HepG2 (cell line): Measurements from ENCODE around the gene SLC38A3. TPM values are rescaled to one million over a fixed set of nuclear protein-coding genes. Genes with fewer than 3 reads are reported as not detected.
A peak's percentile ranks its signal among the peaks of the same experiment; 100 is the strongest.

Source experiments
- ASH2L ChIP-seq: fragments of 300-600, 200-600 bp; sonication (generic); IDR thresholded peaks from 2 replicates; pipeline ENCODE4 v1.7.0; 2017; ENCODE audit warnings: low read depth, mild to moderate bottlenecking, moderate library complexity, mixed read lengths, low read length; ENCODE audit not compliant: insufficient read length
- CTCF ChIP-seq: sonication (generic); formaldehyde crosslinking; IDR thresholded peaks from 2 replicates; pipeline ENCODE4 v1.5.0; 2020; ENCODE audit warnings: mild to moderate bottlenecking, missing genetic modification reagents, moderate library complexity
- DBP ChIP-seq: sonication (generic); formaldehyde crosslinking; IDR thresholded peaks from 2 replicates; pipeline ENCODE4 v1.4.0; 2020; ENCODE audit warnings: missing genetic modification reagents; ENCODE audit errors: not compliant biosample characterization
- FOXC1 ChIP-seq: sonication (generic); formaldehyde crosslinking; IDR thresholded peaks from 2 replicates; pipeline ENCODE4 v1.8.0; 2022; ENCODE audit warnings: mild to moderate bottlenecking, missing genetic modification reagents, borderline replicate concordance
- HOXD1 ChIP-seq: sonication (generic); formaldehyde crosslinking; IDR thresholded peaks from 2 replicates; pipeline ENCODE4 v1.5.0; 2020; ENCODE audit warnings: missing genetic modification reagents
- KDM6A ChIP-seq: IDR thresholded peaks from 2 replicates; pipeline ENCODE4 v1.6.1; 2016; ENCODE audit warnings: low read depth
- NFE2 ChIP-seq: sonication (generic); formaldehyde crosslinking; IDR thresholded peaks from 2 replicates; pipeline ENCODE4 v1.4.0; 2020; ENCODE audit warnings: missing genetic modification reagents
- SAP130 ChIP-seq: IDR thresholded peaks from 2 replicates; pipeline ENCODE4 v1.6.1; 2016; ENCODE audit warnings: low read depth
- UBTF ChIP-seq: sonication (generic); formaldehyde crosslinking; IDR thresholded peaks from 2 replicates; pipeline ENCODE4 v1.4.0; 2020; ENCODE audit warnings: mild to moderate bottlenecking, missing genetic modification reagents
- ZNF20 ChIP-seq: sonication (generic); formaldehyde crosslinking; IDR thresholded peaks from 2 replicates; pipeline ENCODE4 v1.4.0; 2020; ENCODE audit warnings: mild to moderate bottlenecking, moderate library complexity, missing genetic modification reagents
- ZNF205 ChIP-seq: IDR thresholded peaks from 2 replicates; pipeline ENCODE4 v1.6.1; 2018; ENCODE audit warnings: missing biosample characterization, missing genetic modification reagents
- ZNF256 ChIP-seq: sonication (generic); formaldehyde crosslinking; conservative IDR thresholded peaks from 2 replicates; pipeline ENCODE4 v1.4.0; 2020; ENCODE audit warnings: missing genetic modification reagents
- ZNF382 ChIP-seq: sonication (generic); formaldehyde crosslinking; IDR thresholded peaks from 2 replicates; pipeline ENCODE4 v1.5.0; 2020; ENCODE audit warnings: missing genetic modification reagents, mild to moderate bottlenecking, borderline replicate concordance
- polyA plus RNA-seq, 8 experiments: library from polyadenylated mRNA; depleted of rRNA in 3 of 8; stranded (reverse) in 7 of 8; unstranded in 1 of 8; fragments of >200 nt; fragmentation: Illumina TruSeq in 4 of 8; extraction: Trizol in 4 of 8; gene quantifications; 2 replicates each; pipeline versions ENCODE4 v1.2.1 to v1.2.3, GENCODE V29; 2011 to 2016; ENCODE audit warnings: low read depth in 4 of 8, missing spikeins in 1 of 8, mixed read lengths in 1 of 8; ENCODE audit not compliant: insufficient read depth in 1 of 8
- total RNA-seq, 5 experiments: library from RNA; depleted of rRNA; stranded (reverse); fragments of >200 nt; fragmentation: Illumina TruSeq; extraction: Trizol; gene quantifications; 2 replicates each; pipeline ENCODE4 v1.2.3, GENCODE V29; 2016; ENCODE audit warnings: low read depth in 1 of 5
- TF ChIP-seq, protein P1 (sequence below): sonication (generic); formaldehyde crosslinking; IDR thresholded peaks from 2 replicates; pipeline ENCODE4 v1.4.0; 2020; ENCODE audit warnings: missing genetic modification reagents, borderline replicate concordance
- TF ChIP-seq, protein P2 (sequence below): sonication (generic); formaldehyde crosslinking; IDR thresholded peaks from 2 replicates; pipeline ENCODE4 v1.4.0; 2020; ENCODE audit warnings: missing genetic modification reagents, mild to moderate bottlenecking, borderline replicate concordance

Gene SLC38A3
- total and polyA plus RNA-seq, 2 of the 13 experiments (the other 11 are each of a cell fraction or from before 2014, with no cell fraction given) = 29.8 to 164 TPM

DNA sequence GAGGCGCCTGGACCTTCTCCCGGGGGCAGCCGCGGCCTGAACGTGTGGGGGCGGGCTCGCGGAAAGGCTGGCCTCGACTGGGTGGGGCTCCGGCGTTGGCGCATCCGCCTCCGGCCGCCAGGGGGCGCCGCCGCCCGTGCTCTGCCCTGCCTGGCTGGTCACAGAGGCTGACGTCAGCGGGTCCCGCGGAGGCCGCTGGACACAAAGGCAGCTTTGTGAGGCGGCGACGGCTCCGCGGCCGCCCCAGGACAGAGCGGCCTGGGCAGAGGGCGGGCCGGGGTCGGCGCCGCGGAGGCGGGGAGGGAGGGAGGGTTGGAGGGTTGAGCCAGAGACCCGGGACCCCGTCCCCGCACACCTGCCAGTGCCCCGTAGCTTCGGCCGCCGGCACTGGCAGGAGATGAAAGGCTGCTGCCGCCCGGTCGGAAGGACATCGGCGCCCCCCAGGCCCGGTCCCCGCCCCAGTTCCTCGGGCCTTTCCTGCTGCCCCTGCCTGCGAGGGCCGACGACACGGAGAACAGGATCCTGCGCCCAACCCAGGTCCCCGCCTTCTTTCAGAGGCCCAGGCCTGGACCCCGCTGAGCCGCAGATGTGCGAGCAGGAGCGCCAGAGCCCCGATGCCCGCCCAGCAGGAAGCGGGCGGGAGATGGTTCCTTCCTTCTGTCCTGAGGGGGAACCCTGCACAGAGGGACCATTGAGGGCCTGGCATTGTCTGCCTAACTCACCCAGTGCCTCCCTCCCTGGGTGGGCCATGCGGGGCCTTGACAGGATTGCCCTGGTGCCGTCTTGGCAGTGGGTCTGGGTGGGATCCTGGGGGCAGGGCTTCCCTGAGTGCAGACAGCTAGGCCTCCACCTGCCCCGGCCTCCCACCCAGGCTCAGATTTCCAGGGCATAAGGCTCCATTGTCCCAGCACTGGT lies 55.2 kb downstream of the SLC38A3 start (continued):
- TF ChIP-seq UBTF (CRISPR knock-in tag) (peak; percentile 98), ZNF205 (0 out of 2 replicates have a peak, but pooled peaks have one; percentile 71), SAP130 (CRISPR knock-in tag) (peak; percentile 74), ASH2L (peak; percentile 37), DBP (CRISPR knock-in tag) (no peak), NFE2 (CRISPR knock-in tag) (no peak), ZNF256 (no peak), CTCF (CRISPR knock-in tag) (peak; percentile 92), ZNF20 (CRISPR knock-in tag) (0 out of 2 replicates have a peak, but pooled peaks have one; percentile 36), HOXD1 (no peak), FOXC1 (no peak), KDM6A (CRISPR knock-in tag) (0 out of 2 replicates have a peak, but pooled peaks have one; percentile 12), ZNF382 (CRISPR knock-in tag) (no peak)
- TF ChIP-seq, protein P1, sequence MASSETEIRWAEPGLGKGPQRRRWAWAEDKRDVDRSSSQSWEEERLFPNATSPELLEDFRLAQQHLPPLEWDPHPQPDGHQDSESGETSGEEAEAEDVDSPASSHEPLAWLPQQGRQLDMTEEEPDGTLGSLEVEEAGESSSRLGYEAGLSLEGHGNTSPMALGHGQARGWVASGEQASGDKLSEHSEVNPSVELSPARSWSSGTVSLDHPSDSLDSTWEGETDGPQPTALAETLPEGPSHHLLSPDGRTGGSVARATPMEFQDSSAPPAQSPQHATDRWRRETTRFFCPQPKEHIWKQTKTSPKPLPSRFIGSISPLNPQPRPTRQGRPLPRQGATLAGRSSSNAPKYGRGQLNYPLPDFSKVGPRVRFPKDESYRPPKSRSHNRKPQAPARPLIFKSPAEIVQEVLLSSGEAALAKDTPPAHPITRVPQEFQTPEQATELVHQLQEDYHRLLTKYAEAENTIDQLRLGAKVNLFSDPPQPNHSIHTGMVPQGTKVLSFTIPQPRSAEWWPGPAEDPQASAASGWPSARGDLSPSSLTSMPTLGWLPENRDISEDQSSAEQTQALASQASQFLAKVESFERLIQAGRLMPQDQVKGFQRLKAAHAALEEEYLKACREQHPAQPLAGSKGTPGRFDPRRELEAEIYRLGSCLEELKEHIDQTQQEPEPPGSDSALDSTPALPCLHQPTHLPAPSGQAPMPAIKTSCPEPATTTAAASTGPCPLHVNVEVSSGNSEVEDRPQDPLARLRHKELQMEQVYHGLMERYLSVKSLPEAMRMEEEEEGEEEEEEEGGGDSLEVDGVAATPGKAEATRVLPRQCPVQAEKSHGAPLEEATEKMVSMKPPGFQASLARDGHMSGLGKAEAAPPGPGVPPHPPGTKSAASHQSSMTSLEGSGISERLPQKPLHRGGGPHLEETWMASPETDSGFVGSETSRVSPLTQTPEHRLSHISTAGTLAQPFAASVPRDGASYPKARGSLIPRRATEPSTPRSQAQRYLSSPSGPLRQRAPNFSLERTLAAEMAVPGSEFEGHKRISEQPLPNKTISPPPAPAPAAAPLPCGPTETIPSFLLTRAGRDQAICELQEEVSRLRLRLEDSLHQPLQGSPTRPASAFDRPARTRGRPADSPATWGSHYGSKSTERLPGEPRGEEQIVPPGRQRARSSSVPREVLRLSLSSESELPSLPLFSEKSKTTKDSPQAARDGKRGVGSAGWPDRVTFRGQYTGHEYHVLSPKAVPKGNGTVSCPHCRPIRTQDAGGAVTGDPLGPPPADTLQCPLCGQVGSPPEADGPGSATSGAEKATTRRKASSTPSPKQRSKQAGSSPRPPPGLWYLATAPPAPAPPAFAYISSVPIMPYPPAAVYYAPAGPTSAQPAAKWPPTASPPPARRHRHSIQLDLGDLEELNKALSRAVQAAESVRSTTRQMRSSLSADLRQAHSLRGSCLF (CRISPR knock-in tag) = no peak
- TF ChIP-seq, protein P2, sequence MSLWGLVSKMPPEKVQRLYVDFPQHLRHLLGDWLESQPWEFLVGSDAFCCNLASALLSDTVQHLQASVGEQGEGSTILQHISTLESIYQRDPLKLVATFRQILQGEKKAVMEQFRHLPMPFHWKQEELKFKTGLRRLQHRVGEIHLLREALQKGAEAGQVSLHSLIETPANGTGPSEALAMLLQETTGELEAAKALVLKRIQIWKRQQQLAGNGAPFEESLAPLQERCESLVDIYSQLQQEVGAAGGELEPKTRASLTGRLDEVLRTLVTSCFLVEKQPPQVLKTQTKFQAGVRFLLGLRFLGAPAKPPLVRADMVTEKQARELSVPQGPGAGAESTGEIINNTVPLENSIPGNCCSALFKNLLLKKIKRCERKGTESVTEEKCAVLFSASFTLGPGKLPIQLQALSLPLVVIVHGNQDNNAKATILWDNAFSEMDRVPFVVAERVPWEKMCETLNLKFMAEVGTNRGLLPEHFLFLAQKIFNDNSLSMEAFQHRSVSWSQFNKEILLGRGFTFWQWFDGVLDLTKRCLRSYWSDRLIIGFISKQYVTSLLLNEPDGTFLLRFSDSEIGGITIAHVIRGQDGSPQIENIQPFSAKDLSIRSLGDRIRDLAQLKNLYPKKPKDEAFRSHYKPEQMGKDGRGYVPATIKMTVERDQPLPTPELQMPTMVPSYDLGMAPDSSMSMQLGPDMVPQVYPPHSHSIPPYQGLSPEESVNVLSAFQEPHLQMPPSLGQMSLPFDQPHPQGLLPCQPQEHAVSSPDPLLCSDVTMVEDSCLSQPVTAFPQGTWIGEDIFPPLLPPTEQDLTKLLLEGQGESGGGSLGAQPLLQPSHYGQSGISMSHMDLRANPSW = peak; percentile 48; the same call in 1 of the 2 replicates
